Measurements from ENCODE around the gene EPN2. TPM values are rescaled to one million over a fixed set of nuclear protein-coding genes. Genes with fewer than 3 reads are reported as not detected.
"Not testable (repeated sequence)": the region's sequence is repeated elsewhere in the genome, so short reads cannot be mapped to it uniquely, and the experiment has no call there.

EPN2 gene
- total RNA-seq, 1 experiment from 2014 or later, result 73.1 TPM

DNA sequence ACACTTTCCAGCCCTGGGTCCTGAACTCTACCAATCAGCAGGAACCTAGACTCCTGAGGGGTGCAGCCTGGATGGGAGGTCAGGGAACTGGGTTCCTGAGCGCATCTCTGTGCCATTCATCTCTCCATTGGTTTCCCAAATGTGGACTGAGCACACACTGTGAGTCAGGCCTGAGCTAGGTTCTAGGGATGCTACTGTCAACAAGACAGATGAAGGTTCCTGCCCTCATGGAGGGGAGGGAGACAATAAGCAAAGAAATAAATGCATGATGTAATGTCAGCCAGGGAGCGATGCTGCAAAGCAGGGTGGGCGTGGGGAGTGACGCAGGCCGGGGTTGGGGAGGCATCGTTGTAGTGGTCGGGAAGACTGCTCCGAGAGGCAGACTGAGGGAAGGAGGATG, 17.0 kb upstream of the EPN2 start:
- H3K27me3 ChIP-seq (ENCODE audit: insufficient read depth, low read length); POLR2A ChIA-PET; H3K79me2 ChIP-seq (ENCODE audit: insufficient read depth, low read length); H3K4me1 ChIP-seq (ENCODE audit: control insufficient read depth in 1 of 2, insufficient read depth in 2 of 2, low read length in 2 of 2); H3K36me3 ChIP-seq (ENCODE audit: control insufficient read depth in 1 of 2, insufficient read depth in 2 of 2, low read length in 2 of 2); H2AFZ ChIP-seq (ENCODE audit: low read depth, low read length, poor library complexity, severe bottlenecking); BruUV-seq (replicated peaks); H3K9me2 ChIP-seq (ENCODE audit: insufficient read depth); RAD21 ChIA-PET (ENCODE audit: low non-redundant PET in 1 of 2, low total read pairs in 2 of 2, uncharacterized antibody in 2 of 2, unreplicated experiment in 2 of 2); DNase-seq (ENCODE audit: low read depth, low spot score); H3K4me3 ChIP-seq (replicated peaks in 1 of 2; ENCODE audit: low read depth in 1 of 2, low read length in 2 of 2); intact Hi-C loops (cut with micrococcal nuclease); H3K9ac ChIP-seq (ENCODE audit: low read length); H3K27ac ChIP-seq (ENCODE audit: low read depth, low read length); H3K4me2 ChIP-seq (ENCODE audit: low read length); ATAC-seq; H4K20me1 ChIP-seq (ENCODE audit: insufficient read depth); CTCF ChIA-PET; H3K9me3 ChIP-seq (ENCODE audit: control insufficient read depth in 1 of 2, insufficient read depth in 1 of 2, low read depth in 1 of 2, low read length in 2 of 2): not testable (repeated sequence)

DNA sequence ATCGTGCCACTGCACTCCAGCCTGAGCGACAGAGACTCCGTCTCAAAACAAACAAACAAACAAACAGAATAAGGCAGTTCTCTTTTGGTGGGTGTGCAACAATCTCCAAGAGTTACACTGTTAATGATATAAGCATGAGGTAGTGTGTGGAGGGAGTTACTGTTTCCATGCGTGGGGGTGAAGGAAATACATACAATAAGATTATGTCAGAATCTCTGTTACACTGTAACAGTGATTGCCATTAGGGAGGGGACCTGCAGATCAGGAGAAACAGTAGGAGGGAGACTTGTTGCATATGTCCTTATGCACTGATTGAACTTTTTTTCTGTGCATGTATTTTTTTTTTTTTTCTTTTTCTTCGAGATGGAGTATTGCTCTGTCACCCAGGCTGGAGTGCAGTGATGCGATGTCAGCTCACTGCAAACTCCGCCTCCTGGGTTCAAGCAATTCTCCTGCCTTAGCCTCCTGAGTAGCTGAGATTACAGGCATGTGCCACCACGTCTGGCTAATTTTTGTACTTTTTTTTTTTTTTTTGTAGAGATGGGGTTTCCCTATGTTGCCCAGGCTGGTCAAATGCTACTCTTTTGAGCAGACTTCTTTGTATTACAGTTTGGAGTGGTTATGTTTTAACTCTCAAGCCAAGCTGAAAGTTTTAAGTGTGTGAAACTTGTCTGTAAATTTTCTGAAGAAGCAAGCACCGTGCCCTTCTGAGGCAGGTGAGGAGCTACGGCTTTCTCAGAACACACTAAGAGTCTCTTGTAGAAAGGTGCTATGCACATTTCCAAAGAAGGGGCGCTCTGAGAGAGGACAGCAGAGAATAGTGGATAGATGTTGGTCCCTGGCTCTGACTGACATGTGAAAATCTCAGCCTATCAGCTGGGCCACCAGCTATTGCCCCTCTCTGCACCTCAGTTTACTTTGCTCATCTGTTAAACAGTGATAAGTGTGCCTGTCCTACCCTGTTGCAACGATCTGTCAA, 10.3 kb upstream of the EPN2 start:
- H3K9me3 ChIP-seq (ENCODE audit: control insufficient read depth in 1 of 2, insufficient read depth in 1 of 2, low read depth in 1 of 2, low read length in 2 of 2); H2AFZ ChIP-seq (ENCODE audit: low read depth, low read length, poor library complexity, severe bottlenecking); H3K4me3 ChIP-seq (replicated peaks in 1 of 2; ENCODE audit: low read depth in 1 of 2, low read length in 2 of 2); H3K79me2 ChIP-seq (ENCODE audit: insufficient read depth, low read length); RAD21 ChIA-PET (ENCODE audit: low non-redundant PET in 1 of 2, low total read pairs in 2 of 2, uncharacterized antibody in 2 of 2, unreplicated experiment in 2 of 2); H3K4me2 ChIP-seq (ENCODE audit: low read length); H3K9me2 ChIP-seq (ENCODE audit: insufficient read depth); CTCF ChIA-PET; H3K4me1 ChIP-seq (ENCODE audit: control insufficient read depth in 1 of 2, insufficient read depth in 2 of 2, low read length in 2 of 2); BruUV-seq (replicated peaks); H4K20me1 ChIP-seq (ENCODE audit: insufficient read depth); H3K36me3 ChIP-seq (ENCODE audit: control insufficient read depth in 1 of 2, insufficient read depth in 2 of 2, low read length in 2 of 2); DNase-seq (ENCODE audit: low read depth, low spot score); POLR2A ChIA-PET; H3K27me3 ChIP-seq (ENCODE audit: insufficient read depth, low read length); H3K27ac ChIP-seq (ENCODE audit: low read depth, low read length); H3K9ac ChIP-seq (ENCODE audit: low read length); intact Hi-C loops (cut with micrococcal nuclease): not testable (repeated sequence)
- ATAC-seq, result peak; percentile 48; the same call in 1 of the 2 replicates

DNA sequence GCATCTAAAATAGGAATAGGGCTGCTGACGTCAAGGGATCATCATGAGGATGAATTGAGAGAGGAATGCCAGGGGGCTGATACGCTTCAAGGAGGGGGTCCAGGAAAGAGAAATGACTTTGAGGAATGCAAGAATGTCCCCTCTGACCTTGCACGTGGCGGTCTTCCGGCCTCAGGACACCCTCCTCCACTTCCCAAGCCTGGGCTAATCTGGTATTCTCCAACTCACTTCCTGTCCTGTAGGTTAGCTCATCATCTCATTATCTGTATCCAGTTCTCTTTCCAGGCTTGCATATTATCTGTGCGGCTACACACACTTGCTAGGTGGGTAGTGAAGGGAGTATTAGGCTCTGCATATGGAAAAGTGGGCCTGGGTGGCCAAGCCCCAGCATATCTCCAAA, 2.5 kb upstream of the EPN2 start:
- BruUV-seq (replicated peaks); CTCF ChIA-PET; H3K27me3 ChIP-seq (ENCODE audit: insufficient read depth, low read length); DNase-seq (ENCODE audit: low read depth, low spot score); H3K4me3 ChIP-seq (replicated peaks in 1 of 2; ENCODE audit: low read depth in 1 of 2, low read length in 2 of 2); RAD21 ChIA-PET (ENCODE audit: low non-redundant PET in 1 of 2, low total read pairs in 2 of 2, uncharacterized antibody in 2 of 2, unreplicated experiment in 2 of 2); ATAC-seq; H3K4me2 ChIP-seq (ENCODE audit: low read length); POLR2A ChIA-PET; H3K36me3 ChIP-seq (ENCODE audit: control insufficient read depth in 1 of 2, insufficient read depth in 2 of 2, low read length in 2 of 2); H3K27ac ChIP-seq (ENCODE audit: low read depth, low read length); H3K9ac ChIP-seq (ENCODE audit: low read length); H3K9me2 ChIP-seq (ENCODE audit: insufficient read depth); H4K20me1 ChIP-seq (ENCODE audit: insufficient read depth); intact Hi-C loops (cut with micrococcal nuclease); H3K9me3 ChIP-seq (ENCODE audit: control insufficient read depth in 1 of 2, insufficient read depth in 1 of 2, low read depth in 1 of 2, low read length in 2 of 2); H2AFZ ChIP-seq (ENCODE audit: low read depth, low read length, poor library complexity, severe bottlenecking): not testable (repeated sequence)
- Histone ChIP-seq H3K4me1 (ENCODE audit: control insufficient read depth in 1 of 2, insufficient read depth in 2 of 2, low read length in 2 of 2) (peaks cover 10 to 11% of the 10 kb centered on the region in 2 experiments), H3K79me2 (ENCODE audit: insufficient read depth, low read length) (peaks cover 21% of the 10 kb centered on the region)

DNA sequence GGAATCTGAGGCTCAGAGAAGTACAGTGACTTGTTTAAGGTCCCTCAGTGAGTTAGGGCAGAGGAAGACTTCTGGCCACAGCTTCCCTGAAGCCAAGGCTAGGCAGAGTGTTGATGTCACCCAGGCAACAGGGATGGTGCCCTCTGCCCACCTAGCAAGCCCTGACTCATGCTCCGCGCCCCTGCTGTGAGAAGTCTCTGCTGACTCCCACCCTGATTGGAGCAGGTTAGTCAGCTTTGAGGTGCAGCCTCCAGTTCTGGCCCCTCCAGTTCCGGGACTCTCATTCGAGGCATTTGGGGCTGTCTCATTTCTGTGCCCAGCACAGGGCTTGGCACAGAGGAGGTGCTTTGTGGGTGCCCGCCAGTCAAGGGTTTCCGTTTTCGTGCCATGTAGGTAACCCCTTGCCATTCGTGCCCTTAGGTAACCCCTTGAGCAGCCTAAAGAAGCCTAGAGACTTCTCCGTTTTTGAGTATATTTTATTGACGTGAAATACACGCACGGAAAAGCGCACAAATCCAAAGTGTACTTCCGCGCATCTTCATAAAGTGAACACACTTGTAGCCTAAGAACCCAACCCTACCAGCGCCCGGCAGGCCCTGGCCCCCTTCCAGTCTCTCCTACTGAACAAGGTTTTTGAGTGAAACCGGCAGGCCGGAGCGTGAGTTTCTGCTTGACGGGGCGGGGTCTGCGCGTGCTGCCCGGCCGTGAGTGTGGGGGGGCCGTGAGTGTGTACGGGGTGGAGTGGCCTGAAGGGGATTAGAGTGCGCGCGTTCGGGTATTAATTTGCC, 621 bp upstream of the EPN2 start:
- peak; percentile 65 for ATAC-seq
- H3K4me2 ChIP-seq (ENCODE audit: low read length), result peak overlapping the region; percentile 91; the same call in 1 of the 2 replicates
- POLR2A ChIA-PET; BruUV-seq (replicated peaks); H2AFZ ChIP-seq (ENCODE audit: low read depth, low read length, poor library complexity, severe bottlenecking); RAD21 ChIA-PET (ENCODE audit: low non-redundant PET in 1 of 2, low total read pairs in 2 of 2, uncharacterized antibody in 2 of 2, unreplicated experiment in 2 of 2); intact Hi-C loops (cut with micrococcal nuclease); H4K20me1 ChIP-seq (ENCODE audit: insufficient read depth); H3K27ac ChIP-seq (ENCODE audit: low read depth, low read length); H3K9me3 ChIP-seq (ENCODE audit: control insufficient read depth in 1 of 2, insufficient read depth in 1 of 2, low read depth in 1 of 2, low read length in 2 of 2); CTCF ChIA-PET; DNase-seq (ENCODE audit: low read depth, low spot score); H3K36me3 ChIP-seq (ENCODE audit: control insufficient read depth in 1 of 2, insufficient read depth in 2 of 2, low read length in 2 of 2); H3K9me2 ChIP-seq (ENCODE audit: insufficient read depth); H3K27me3 ChIP-seq (ENCODE audit: insufficient read depth, low read length): not testable (repeated sequence)
- peaks cover 12 to 21% of the 10 kb centered on the region in 2 experiments for H3K4me1 ChIP-seq (ENCODE audit: control insufficient read depth in 1 of 2, insufficient read depth in 2 of 2, low read length in 2 of 2)
- peak overlapping the region; percentile 94; the same call in 1 of the 2 replicates for H3K9ac ChIP-seq (ENCODE audit: low read length)
- peak overlapping the region in 1 of 2 experiments; percentile 99; a peak in 1 of 4 replicates for H3K4me3 ChIP-seq (replicated peaks in 1 of 2; ENCODE audit: low read depth in 1 of 2, low read length in 2 of 2)
- peaks cover 40% of the 10 kb centered on the region for H3K79me2 ChIP-seq (ENCODE audit: insufficient read depth, low read length)
